ENCODE results near the gene CTAGE9.

GRCh38 chr6:131696956-131697355, 13.9 kb downstream of the CTAGE9 start:
- TF ChIP-seq, protein P1, sequence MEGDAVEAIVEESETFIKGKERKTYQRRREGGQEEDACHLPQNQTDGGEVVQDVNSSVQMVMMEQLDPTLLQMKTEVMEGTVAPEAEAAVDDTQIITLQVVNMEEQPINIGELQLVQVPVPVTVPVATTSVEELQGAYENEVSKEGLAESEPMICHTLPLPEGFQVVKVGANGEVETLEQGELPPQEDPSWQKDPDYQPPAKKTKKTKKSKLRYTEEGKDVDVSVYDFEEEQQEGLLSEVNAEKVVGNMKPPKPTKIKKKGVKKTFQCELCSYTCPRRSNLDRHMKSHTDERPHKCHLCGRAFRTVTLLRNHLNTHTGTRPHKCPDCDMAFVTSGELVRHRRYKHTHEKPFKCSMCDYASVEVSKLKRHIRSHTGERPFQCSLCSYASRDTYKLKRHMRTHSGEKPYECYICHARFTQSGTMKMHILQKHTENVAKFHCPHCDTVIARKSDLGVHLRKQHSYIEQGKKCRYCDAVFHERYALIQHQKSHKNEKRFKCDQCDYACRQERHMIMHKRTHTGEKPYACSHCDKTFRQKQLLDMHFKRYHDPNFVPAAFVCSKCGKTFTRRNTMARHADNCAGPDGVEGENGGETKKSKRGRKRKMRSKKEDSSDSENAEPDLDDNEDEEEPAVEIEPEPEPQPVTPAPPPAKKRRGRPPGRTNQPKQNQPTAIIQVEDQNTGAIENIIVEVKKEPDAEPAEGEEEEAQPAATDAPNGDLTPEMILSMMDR (conservative IDR thresholded peaks at IDR 0.05; ENCODE audit: low read length), result no peak
- TF ChIP-seq EZH2phosphoT487 (IDR thresholded peaks at IDR 0.05; ENCODE audit: borderline replicate concordance, low read depth, low read length), result no peak
